SK-N-MC (cell line): ENCODE results near the gene MIEF1.

Source experiments
- DNase-seq: peaks from one replicate; pipeline ENCODE4 v3.0.0-alpha.2; 2011; ENCODE audit warnings: low read depth, low spot score
- H3K27ac ChIP-seq: fragments of 200-600 bp; sonication (generic); 2 replicates; pipeline ENCODE4 v1.5.1; 2016; ENCODE audit warnings: mixed run types
- H3K36me3 ChIP-seq: fragments of 200-600 bp; sonication (generic); 2 replicates; pipeline ENCODE4 v1.6.1; 2017; ENCODE audit warnings: antibody characterized with exemption, low read length, mixed read lengths; ENCODE audit not compliant: insufficient read depth
- H3K4me3 ChIP-seq: fragments of 200-600 bp; sonication (generic); 2 replicates; pipeline ENCODE4 v1.5.1; 2016
- H3K9ac ChIP-seq: fragments of 200-600 bp; sonication (generic); 2 replicates; pipeline ENCODE4 v1.8.0; 2017; ENCODE audit warnings: mixed run types, mixed read lengths; ENCODE audit not compliant: insufficient read length
- H3K9me3 ChIP-seq: fragments of 200-600 bp; sonication (generic); 2 replicates; pipeline ENCODE4 v1.6.1; 2017; ENCODE audit warnings: low read depth, mild to moderate bottlenecking, antibody characterized with exemption, low read length, moderate library complexity, mixed read lengths
- EZH2 ChIP-seq: fragments of 200-600 bp; sonication (generic); IDR thresholded peaks from one replicate; pipeline ENCODE4 v1.6.1; 2017; ENCODE audit warnings: antibody characterized with exemption
- FOXP2 ChIP-seq: optimal IDR thresholded peaks from 2 replicates; pipeline ENCODE3; 2011; ENCODE audit warnings: mild to moderate bottlenecking, moderate library complexity; ENCODE audit not compliant: insufficient read depth; ENCODE audit errors: extremely low read length, control extremely low read depth
- POLR2AphosphoS5 ChIP-seq: IDR thresholded peaks from 2 replicates; pipeline ENCODE4 v1.6.1; 2012; ENCODE audit warnings: mild to moderate bottlenecking, low read depth, low read length, borderline replicate concordance

MIEF1 gene

GRCh38 chr22:39558254-39558727, 56.2 kb downstream of the MIEF1 start:
- H3K27ac ChIP-seq = peak overlapping the region; percentile 26
- H3K4me3 ChIP-seq = peak overlapping the region; percentile 96
- H3K9ac ChIP-seq = peak overlapping the region; percentile 92
- TF ChIP-seq FOXP2 (no peak), POLR2AphosphoS5 (no peak), EZH2 (no peak)
- H3K36me3 ChIP-seq = no peaks in the 10 kb centered on the region; the same call in 1 of the 2 replicates
- no peak for DNase-seq
- no peaks in the 10 kb centered on the region for H3K9me3 ChIP-seq

- Histone ChIP-seq H3K27ac (peak overlapping the region; percentile 26; the same call in 1 of the 2 replicates), H3K36me3 (no peaks in the 10 kb centered on the region; the same call in 1 of the 2 replicates), H3K4me3 (peak overlapping the region; percentile 96), H3K9me3 (no peaks in the 10 kb centered on the region), H3K9ac (peak overlapping the region; percentile 92)
- TF ChIP-seq EZH2 (no peak), FOXP2 (no peak), POLR2AphosphoS5 (no peak)
- DNase-seq = no peak
These were observed 56.9 kb downstream of the MIEF1 start for GRCh38 chr22:39558950-39559349.

GRCh38 chr22:39559456-39560105, 57.5 kb downstream of the MIEF1 start:
- no peaks in the 10 kb centered on the region for H3K9me3 ChIP-seq
- no peak for TF ChIP-seq EZH2
- no peak for TF ChIP-seq FOXP2
- TF ChIP-seq POLR2AphosphoS5 = no peak
- no peaks in the 10 kb centered on the region; the same call in 1 of the 2 replicates for H3K36me3 ChIP-seq
- DNase-seq = no peak
- H3K9ac ChIP-seq = peak overlapping the region; percentile 92
- H3K27ac ChIP-seq = no peak overlapping the region
- H3K4me3 ChIP-seq = peak overlapping the region; percentile 96

GRCh38 chr22:39560127-39560526, 58.0 kb downstream of the MIEF1 start:
- Histone ChIP-seq H3K9me3 (no peaks in the 10 kb centered on the region), H3K27ac (peak overlapping the region; percentile 60; the same call in 1 of the 2 replicates), H3K4me3 (peak overlapping the region; percentile 96; the same call in 1 of the 2 replicates), H3K9ac (peak overlapping the region; percentile 24), H3K36me3 (no peaks in the 10 kb centered on the region; the same call in 1 of the 2 replicates)
- no peak for DNase-seq
- TF ChIP-seq POLR2AphosphoS5 (no peak), FOXP2 (no peak), EZH2 (no peak)

GRCh38 chr22:39562839-39563489, 60.9 kb downstream of the MIEF1 start:
- H3K36me3 ChIP-seq = no peaks in the 10 kb centered on the region; the same call in 1 of the 2 replicates
- TF ChIP-seq POLR2AphosphoS5 = no peak
- no peak for DNase-seq
- no peaks in the 10 kb centered on the region for H3K9me3 ChIP-seq
- no peak overlapping the region for H3K9ac ChIP-seq
- H3K4me3 ChIP-seq = no peak overlapping the region
- H3K27ac ChIP-seq = peak overlapping the region; percentile 80

GRCh38 chr22:39563571-39564428, 61.7 kb downstream of the MIEF1 start:
- DNase-seq = no peak
- no peak overlapping the region for H3K9ac ChIP-seq
- H3K9me3 ChIP-seq = no peaks in the 10 kb centered on the region
- peak overlapping the region; percentile 80 for H3K27ac ChIP-seq
- no peak overlapping the region for H3K4me3 ChIP-seq
- no peaks in the 10 kb centered on the region; the same call in 1 of the 2 replicates for H3K36me3 ChIP-seq
- TF ChIP-seq POLR2AphosphoS5 (no peak), FOXP2 (no peak), EZH2 (no peak)

- no peak overlapping the region for H3K4me3 ChIP-seq
- H3K36me3 ChIP-seq = no peaks in the 10 kb centered on the region; the same call in 1 of the 2 replicates
- no peak overlapping the region for H3K9ac ChIP-seq
- TF ChIP-seq POLR2AphosphoS5 (no peak), FOXP2 (no peak), EZH2 (no peak)
- DNase-seq = no peak
- H3K9me3 ChIP-seq = no peaks in the 10 kb centered on the region
- no peak overlapping the region; the same call in 1 of the 2 replicates for H3K27ac ChIP-seq
These were observed 63.4 kb downstream of the MIEF1 start for GRCh38 chr22:39565414-39565944.
